SIG-M5 (cell line): ENCODE results near the gene SAFB2.
A peak's percentile ranks its signal among the peaks of the same experiment; 100 is the strongest.

Experiments used
- DNase-seq: peaks from one replicate; lab custom pipeline; 2025; lab: John Stamatoyannopoulos, UW

SAFB2 gene

GRCh38 chr19:5622465-5623396 lies at the start of gene SAFB2, which contains the start of gene SAFB:
Gene SAFB2 (minus strand): TSS chr19:5622776. CDS start chr19:5622715, 61 bp downstream.
Gene SAFB (plus strand): TSS chr19:5623083. CDS start chr19:5623206, 123 bp downstream.
- DNase-seq = peak; percentile 92

GRCh38 chr19:5671600-5671999 lies 49.0 kb upstream of the SAFB2 start:
- DNase-seq = no peak

- DNase-seq = no peak
These were observed 46.6 kb upstream of the SAFB2 start for GRCh38 chr19:5669212-5669611.

GRCh38 chr19:5667751-5668271 lies 45.2 kb upstream of the SAFB2 start:
- DNase-seq = no peak

- DNase-seq = no peak
These were observed 44.5 kb upstream of the SAFB2 start for GRCh38 chr19:5666921-5667610.

- DNase-seq = no peak
These were observed 43.4 kb upstream of the SAFB2 start for GRCh38 chr19:5665781-5666513.

GRCh38 chr19:5664515-5664914 lies 41.9 kb upstream of the SAFB2 start:
- no peak for DNase-seq

- no peak for DNase-seq
These were observed 41.3 kb upstream of the SAFB2 start for GRCh38 chr19:5663904-5664303.

- no peak for DNase-seq
These were observed 38.9 kb upstream of the SAFB2 start for GRCh38 chr19:5661483-5661882.

- DNase-seq = no peak
These were observed 32.8 kb upstream of the SAFB2 start for GRCh38 chr19:5655412-5655811.

- no peak for DNase-seq
These were observed 32.4 kb upstream of the SAFB2 start for GRCh38 chr19:5654931-5655330.

GRCh38 chr19:5652261-5652660 lies 29.7 kb upstream of the SAFB2 start:
- DNase-seq = no peak

GRCh38 chr19:5651361-5651760 lies 28.8 kb upstream of the SAFB2 start:
- no peak for DNase-seq

- no peak for DNase-seq
These were observed 25.9 kb upstream of the SAFB2 start for GRCh38 chr19:5648464-5648863.

- no peak for DNase-seq
These were observed 24.1 kb upstream of the SAFB2 start for GRCh38 chr19:5646703-5647102.

GRCh38 chr19:5645409-5645808 lies 22.8 kb upstream of the SAFB2 start:
- DNase-seq = no peak

- no peak for DNase-seq
These were observed 21.5 kb upstream of the SAFB2 start for GRCh38 chr19:5644037-5644436.

GRCh38 chr19:5643060-5643459 lies 20.5 kb upstream of the SAFB2 start:
- no peak for DNase-seq

GRCh38 chr19:5642204-5642603 lies 19.6 kb upstream of the SAFB2 start:
- DNase-seq = no peak

GRCh38 chr19:5641171-5641570 lies 18.6 kb upstream of the SAFB2 start:
- DNase-seq = no peak

GRCh38 chr19:5637971-5638370 lies 15.4 kb upstream of the SAFB2 start:
- no peak for DNase-seq

- no peak for DNase-seq
These were observed 12.9 kb upstream of the SAFB2 start for GRCh38 chr19:5635427-5635826.
